SK-N-SH (cell line): ENCODE measurements around the gene PCOLCE2. TPM values are rescaled to one million over a fixed set of nuclear protein-coding genes. Genes with fewer than 3 reads are reported as not detected.
A peak's percentile ranks its signal among the peaks of the same experiment; 100 is the strongest.

Source experiments
- CTCF ChIA-PET: fragments of 300-600, 350-600 bp; formaldehyde crosslinking; extraction: SDS; loops from one replicate; lab custom pipeline; 2021; lab: Yijun Ruan, JAX
- POLR2A ChIA-PET: fragments of 350-600 bp; sonication (Branson Sonifier 250); formaldehyde crosslinking; extraction: SDS; loops from one replicate; lab custom pipeline; 2020; ENCODE audit warnings: antibody characterized with exemption, inconsistent platforms; lab: Yijun Ruan, JAX
- DNase-seq: peaks from one replicate; pipeline ENCODE4 v3.0.0; 2012
- H2AFZ ChIP-seq: fragments of 200-600 bp; sonication (generic); 2 replicates; pipeline ENCODE4 v1.8.1; 2016; ENCODE audit warnings: antibody characterized with exemption, mild to moderate bottlenecking, low read depth
- H3F3A ChIP-seq: fragments of 200-600 bp; sonication (generic); replicated peaks from 2 replicates; pipeline ENCODE3; 2016; ENCODE audit warnings: antibody characterized with exemption, mild to moderate bottlenecking; ENCODE audit not compliant: insufficient read depth
- H3K27ac ChIP-seq, 2 experiments: fragments of 200-500 bp in 1 of 2; fragments of 200-600 bp in 1 of 2; sonication (Bioruptor generic) in 1 of 2; sonication (generic), shearing (Covaris generic) in 1 of 2; 2 replicates each; pipeline versions ENCODE4 v1.5.1 to v1.6.1; 2014 to 2016; ENCODE audit warnings: low read depth in 2 of 2, inconsistent platforms in 1 of 2, low read length in 1 of 2, mild to moderate bottlenecking in 1 of 2, mixed read lengths in 1 of 2
- H3K27me3 ChIP-seq: fragments of 200-600 bp; sonication (generic), shearing (Covaris generic); 2 replicates; pipeline ENCODE4 v1.6.1; 2016; ENCODE audit warnings: mixed run types; ENCODE audit not compliant: insufficient read depth
- H3K36me3 ChIP-seq, 2 experiments: fragments of 200-500 bp in 1 of 2; fragments of 200-600 bp in 1 of 2; sonication (Bioruptor generic) in 1 of 2; sonication (generic) in 1 of 2; replicated peaks in 1 of 2; 2 replicates each; pipeline versions ENCODE3 to v1.5.1; 2014 to 2016; ENCODE audit warnings: low read length in 1 of 2, mild to moderate bottlenecking in 1 of 2; ENCODE audit not compliant: insufficient read depth in 2 of 2, control insufficient read depth in 1 of 2
- H3K4me1 ChIP-seq, 2 experiments: fragments of 200-500 bp in 1 of 2; fragments of 200-600 bp in 1 of 2; sonication (Bioruptor generic) in 1 of 2; sonication (generic), shearing (Covaris generic) in 1 of 2; 2 replicates each; pipeline versions ENCODE4 v1.5.1 to v1.6.1; 2014 to 2016; ENCODE audit warnings: low read depth in 1 of 2, low read length in 1 of 2, mixed run types in 1 of 2; ENCODE audit not compliant: insufficient read depth in 2 of 2, control insufficient read depth in 1 of 2
- H3K4me2 ChIP-seq: fragments of 200-600 bp; sonication (generic), shearing (Covaris generic); 2 replicates; pipeline ENCODE4 v1.6.1; 2017; ENCODE audit warnings: mixed run types
- H3K4me3 ChIP-seq, 2 experiments: fragments of 200-500 bp in 1 of 2; fragments of 200-600 bp in 1 of 2; sonication (Bioruptor generic) in 1 of 2; sonication (generic), shearing (Covaris generic) in 1 of 2; 2 replicates each; pipeline versions ENCODE4 v1.5.1 to v1.8.1; 2014 to 2016; ENCODE audit warnings: low read depth in 2 of 2, inconsistent platforms in 1 of 2, low read length in 1 of 2, mild to moderate bottlenecking in 1 of 2, mixed read lengths in 1 of 2, moderate library complexity in 1 of 2
- H3K79me2 ChIP-seq: fragments of 200-600 bp; sonication (generic); 2 replicates; pipeline ENCODE4 v1.8.1; 2017; ENCODE audit warnings: mild to moderate bottlenecking; ENCODE audit not compliant: insufficient read depth
- H3K9ac ChIP-seq: fragments of 200-600 bp; sonication (generic); 2 replicates; pipeline ENCODE4 v1.6.1; 2017; ENCODE audit warnings: mixed run types
- H3K9me2 ChIP-seq: fragments of 200-600 bp; sonication (generic); 2 replicates; pipeline ENCODE4 v1.6.1; 2017; ENCODE audit warnings: mixed run types
- H3K9me3 ChIP-seq: fragments of 200-600 bp; sonication (generic); 2 replicates; pipeline ENCODE4 v1.6.1; 2017; ENCODE audit warnings: mixed run types, mild to moderate bottlenecking, moderate library complexity
- H4K20me1 ChIP-seq: fragments of 200-600 bp; sonication (generic); 2 replicates; pipeline ENCODE4 v1.6.1; 2017; ENCODE audit warnings: mild to moderate bottlenecking, mixed run types; ENCODE audit not compliant: insufficient read depth
- CHD2 ChIP-seq: fragments of 150-350 bp; IDR thresholded peaks from 2 replicates; pipeline ENCODE4 v1.6.1; 2018; ENCODE audit warnings: low read length; ENCODE audit not compliant: partially characterized antibody
- EP300 ChIP-seq, 2 experiments: IDR thresholded peaks; 2 replicates each; pipeline versions ENCODE4 v1.4.0 to v1.6.1; 2012; ENCODE audit warnings: borderline replicate concordance in 1 of 2, low read depth in 1 of 2, low read length in 1 of 2
- EZH2phosphoT487 ChIP-seq: fragments of 200-600 bp; sonication (generic); IDR thresholded peaks from 2 replicates; pipeline ENCODE4 v1.6.1; 2017; ENCODE audit warnings: low read depth, mixed run types, mild to moderate bottlenecking, antibody characterized with exemption, moderate library complexity, borderline replicate concordance
- FOSL2 ChIP-seq: IDR thresholded peaks from 2 replicates; pipeline ENCODE4 v1.4.0; 2012; ENCODE audit warnings: low read depth, mild to moderate bottlenecking, moderate library complexity, borderline replicate concordance
- FOXJ3 ChIP-seq: sonication (generic); formaldehyde crosslinking; IDR thresholded peaks from 2 replicates; pipeline ENCODE4 v1.5.1; 2020; ENCODE audit warnings: mild to moderate bottlenecking, missing genetic modification reagents
- FOXM1 ChIP-seq: IDR thresholded peaks from 2 replicates; pipeline ENCODE4 v1.4.0; 2012; ENCODE audit warnings: low read depth, mild to moderate bottlenecking
- GATA2 ChIP-seq: sonication (generic); formaldehyde crosslinking; IDR thresholded peaks from 2 replicates; pipeline ENCODE4 v1.5.0; 2020; ENCODE audit warnings: mild to moderate bottlenecking, missing genetic modification reagents
- JUND ChIP-seq: IDR thresholded peaks from 2 replicates; pipeline ENCODE4 v1.4.0; 2012
- MEF2A ChIP-seq: IDR thresholded peaks from 2 replicates; pipeline ENCODE4 v1.4.0; 2012; ENCODE audit warnings: low read depth, borderline replicate concordance
- MXI1 ChIP-seq: IDR thresholded peaks from 2 replicates; pipeline ENCODE4 v1.6.1; 2012; ENCODE audit warnings: mild to moderate bottlenecking, low read depth, low read length, improper control_type of control experiment
- NFIC ChIP-seq: IDR thresholded peaks from 2 replicates; pipeline ENCODE4 v1.4.0; 2012; ENCODE audit warnings: borderline replicate concordance
- NRF1 ChIP-seq: IDR thresholded peaks from 2 replicates; pipeline ENCODE4 v1.6.1; 2012; ENCODE audit warnings: low read depth, mild to moderate bottlenecking, low read length
- POLR2AphosphoS5 ChIP-seq: IDR thresholded peaks from 2 replicates; pipeline ENCODE4 v1.6.1; 2012; ENCODE audit warnings: low read depth, low read length
- RAD21 ChIP-seq: IDR thresholded peaks from 2 replicates; pipeline ENCODE4 v1.6.1; 2012; ENCODE audit warnings: mild to moderate bottlenecking, low read length
- REST ChIP-seq: IDR thresholded peaks from 2 replicates; pipeline ENCODE4 v1.6.1; 2012; ENCODE audit warnings: mild to moderate bottlenecking, low read depth, low read length, moderate library complexity
- RXRA ChIP-seq: IDR thresholded peaks from 2 replicates; pipeline ENCODE4 v1.4.0; 2012; ENCODE audit warnings: low read depth, mild to moderate bottlenecking, borderline replicate concordance
- SIN3A ChIP-seq: IDR thresholded peaks from 2 replicates; pipeline ENCODE4 v1.6.1; 2012; ENCODE audit warnings: low read depth, mild to moderate bottlenecking, low read length, moderate library complexity, borderline replicate concordance
- SMC3 ChIP-seq: IDR thresholded peaks from 2 replicates; pipeline ENCODE4 v1.6.1; 2012; ENCODE audit warnings: low read depth, low read length, improper control_type of control experiment
- TAF1 ChIP-seq: IDR thresholded peaks from 2 replicates; pipeline ENCODE4 v1.6.1; 2012; ENCODE audit warnings: low read depth, mild to moderate bottlenecking, low read length, moderate library complexity, borderline replicate concordance
- TCF12 ChIP-seq: IDR thresholded peaks from 2 replicates; pipeline ENCODE4 v1.4.0; 2012
- YY1 ChIP-seq: IDR thresholded peaks from 2 replicates; pipeline ENCODE4 v1.4.0; 2012; ENCODE audit warnings: low read depth, mild to moderate bottlenecking
- WGBS: methylation state at CpG from one replicate; pipeline ENCODE4 v1.1.6; 2017; ENCODE audit warnings: low lambda C conversion rate; 5-methylcytosine and 5-hydroxymethylcytosine counted together
- polyA plus RNA-seq, 3 experiments: library from polyadenylated mRNA; depleted of rRNA; stranded (reverse); fragments of >200 nt; gene quantifications; 2 replicates each; pipeline ENCODE4 v1.2.3, GENCODE V29; 2012
- TF ChIP-seq, protein P1 (sequence below): IDR thresholded peaks from 2 replicates; pipeline ENCODE4 v1.4.0; 2012; ENCODE audit warnings: low read depth, borderline replicate concordance
- TF ChIP-seq, protein P2 (sequence below): IDR thresholded peaks from 2 replicates; pipeline ENCODE4 v1.4.0; 2012; ENCODE audit warnings: low read depth

The PCOLCE2 gene
- polyA plus RNA-seq, 1 of the 3 experiments (the other 2 are of a cell fraction) = 22.2 TPM

- Histone ChIP-seq H3K9ac (no peak overlapping the region), H3K4me3 (no peak overlapping the region), H3K27ac (no peak overlapping the region), H3K4me1 (no peaks in the 10 kb centered on the region), H3K36me3 (peaks cover 12 to 21% of the 10 kb centered on the region in 2 experiments), H3K79me2 (no peaks in the 10 kb centered on the region), H2AFZ (no peak overlapping the region), H3K4me2 (no peak overlapping the region), H3K9me3 (no peaks in the 10 kb centered on the region), H3K27me3 (no peaks in the 10 kb centered on the region), H3F3A (peaks cover 14% of the 10 kb centered on the region), H4K20me1 (no peaks in the 10 kb centered on the region), H3K9me2 (no peaks in the 10 kb centered on the region)
- WGBS = 89% methylated on average over 3 of the region's 3 CpGs
- no peak for DNase-seq
- POLR2A ChIA-PET = no interaction called here
- TF ChIP-seq EP300 (IDR thresholded peaks at IDR 0.05; ENCODE audit: borderline replicate concordance in 1 of 2, low read depth in 1 of 2, low read length in 1 of 2) = no peak
- CTCF ChIA-PET = interaction anchor here (1.5 kb wide), 1 partner anchor 20 kb away, joined by 9 read pairs; no protein-coding TSS in a partner anchor
These were observed 79.6 kb downstream of the PCOLCE2 start for GRCh38 chr3:142809259-142809658.

DNA sequence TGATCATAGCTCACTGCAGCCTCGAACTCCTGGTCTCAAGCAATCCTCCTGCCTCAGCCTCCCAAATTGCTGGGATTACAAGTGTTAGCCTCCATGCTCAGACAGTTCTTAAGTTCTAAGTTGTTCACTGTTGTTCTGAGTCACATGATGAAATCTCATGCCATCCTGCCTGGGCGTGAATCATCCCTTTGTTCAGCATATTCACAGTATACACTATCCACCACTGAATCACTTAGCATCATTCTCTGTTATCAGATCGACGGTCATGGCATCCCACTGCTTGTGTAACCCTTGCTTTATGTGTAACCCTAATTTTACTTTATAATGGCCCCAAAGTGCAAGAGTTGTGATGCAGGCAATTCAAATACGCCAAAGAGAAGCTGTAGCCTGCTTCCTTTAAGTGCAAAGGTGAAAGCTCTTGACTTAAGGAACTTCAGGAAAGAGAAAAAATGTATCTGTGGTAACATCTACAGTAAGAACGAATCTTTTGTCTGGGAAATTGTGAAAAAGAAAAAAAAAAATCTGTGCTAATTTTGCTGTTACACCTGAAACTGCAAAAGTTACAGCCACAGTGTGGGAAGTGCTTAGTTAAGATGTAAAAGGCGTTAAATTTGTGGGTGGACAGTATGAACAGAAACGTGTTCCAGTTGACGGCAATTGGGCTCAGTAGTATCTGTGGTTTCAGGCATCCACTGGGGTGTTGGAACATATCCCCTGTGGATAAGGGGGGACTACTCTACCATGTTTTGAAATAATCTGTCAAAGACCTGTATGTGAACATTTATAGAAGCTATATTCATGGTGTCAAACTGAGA, 80.6 kb downstream of the PCOLCE2 start:
- Histone ChIP-seq H3K4me1 (no peaks in the 10 kb centered on the region), H3K27ac (peak overlapping the region in 1 of 2 experiments; percentile 66; a peak in 2 of 4 replicates), H3F3A (peaks cover 14% of the 10 kb centered on the region), H3K27me3 (no peaks in the 10 kb centered on the region), H3K9me3 (no peaks in the 10 kb centered on the region), H3K9ac (no peak overlapping the region), H3K9me2 (no peaks in the 10 kb centered on the region), H3K79me2 (no peaks in the 10 kb centered on the region), H3K4me3 (no peak overlapping the region), H3K4me2 (no peak overlapping the region), H4K20me1 (no peaks in the 10 kb centered on the region), H3K36me3 (peaks cover 15 to 21% of the 10 kb centered on the region in 2 experiments), H2AFZ (no peak overlapping the region; the same call in 1 of the 2 replicates)
- WGBS = 63% methylated on average over 9 of the region's 9 CpGs
- POLR2A ChIA-PET = no interaction called here
- no peak for DNase-seq
- CTCF ChIA-PET = interaction anchor here (1.5 kb wide), 1 partner anchor 21 kb away, joined by 9 read pairs; no protein-coding TSS in a partner anchor
- TF ChIP-seq EZH2phosphoT487 (no peak), EP300 (IDR thresholded peaks at IDR 0.05; ENCODE audit: borderline replicate concordance in 1 of 2, low read depth in 1 of 2, low read length in 1 of 2) (no peak), MXI1 (no peak), TCF12 (0 out of 2 replicates have a peak, but pooled peaks have one; percentile 25), POLR2AphosphoS5 (no peak), MEF2A (no peak), RXRA (no peak), SIN3A (no peak), GATA2 (CRISPR knock-in tag) (no peak), CHD2 (no peak), FOSL2 (peak; percentile 78), TAF1 (no peak), NFIC (no peak), REST (no peak), FOXJ3 (CRISPR knock-in tag) (no peak), NRF1 (no peak), RAD21 (no peak), YY1 (no peak), FOXM1 (no peak), JUND (peak; percentile 46), SMC3 (no peak)
- TF ChIP-seq, protein P1, sequence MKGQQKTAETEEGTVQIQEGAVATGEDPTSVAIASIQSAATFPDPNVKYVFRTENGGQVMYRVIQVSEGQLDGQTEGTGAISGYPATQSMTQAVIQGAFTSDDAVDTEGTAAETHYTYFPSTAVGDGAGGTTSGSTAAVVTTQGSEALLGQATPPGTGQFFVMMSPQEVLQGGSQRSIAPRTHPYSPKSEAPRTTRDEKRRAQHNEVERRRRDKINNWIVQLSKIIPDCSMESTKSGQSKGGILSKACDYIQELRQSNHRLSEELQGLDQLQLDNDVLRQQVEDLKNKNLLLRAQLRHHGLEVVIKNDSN = peak; percentile 84
- TF ChIP-seq, protein P2, sequence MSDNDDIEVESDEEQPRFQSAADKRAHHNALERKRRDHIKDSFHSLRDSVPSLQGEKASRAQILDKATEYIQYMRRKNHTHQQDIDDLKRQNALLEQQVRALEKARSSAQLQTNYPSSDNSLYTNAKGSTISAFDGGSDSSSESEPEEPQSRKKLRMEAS = 0 out of 2 replicates have a peak, but pooled peaks have one; percentile 44
